ENCODE data around the gene ITCH.

- no peak for TF ChIP-seq CTCF (conservative IDR thresholded peaks at IDR 0.05; ENCODE audit: low read length)
- TF ChIP-seq EZH2phosphoT487 (IDR thresholded peaks at IDR 0.05; ENCODE audit: borderline replicate concordance, low read depth, low read length), result no peak
Measured at GRCh38 chr20:34560614-34561013, 197.5 kb downstream of the ITCH start.
